HepG2 (cell line): ENCODE data around the gene CACNA1D. TPM values are rescaled to one million over a fixed set of nuclear protein-coding genes. Genes with fewer than 3 reads are reported as not detected.

Experiments
- ARID3A ChIP-seq: IDR thresholded peaks from 2 replicates; pipeline ENCODE4 v1.6.1; 2012; ENCODE audit warnings: low read depth, low read length, improper control_type of control experiment
- ELK4 ChIP-seq: sonication (generic); formaldehyde crosslinking; IDR thresholded peaks from 2 replicates; pipeline ENCODE4 v1.9.0; 2021; ENCODE audit warnings: missing genetic modification reagents, borderline replicate concordance
- ERF ChIP-seq: IDR thresholded peaks from 2 replicates; pipeline ENCODE4 v1.6.1; 2018; ENCODE audit warnings: missing biosample characterization, missing genetic modification reagents
- HDAC1 ChIP-seq: sonication (generic); formaldehyde crosslinking; IDR thresholded peaks from 2 replicates; pipeline ENCODE4 v1.5.1; 2020; ENCODE audit warnings: mild to moderate bottlenecking, missing genetic modification reagents
- HNF1B ChIP-seq: sonication (generic); formaldehyde crosslinking; IDR thresholded peaks from 2 replicates; pipeline ENCODE4 v1.5.1; 2020; ENCODE audit warnings: mild to moderate bottlenecking, moderate library complexity, missing genetic modification reagents
- NR2F6 ChIP-seq, 2 experiments: IDR thresholded peaks; 2 replicates each; pipeline ENCODE4 v1.6.1; 2016; ENCODE audit warnings: antibody characterized with exemption in 1 of 2, mild to moderate bottlenecking in 1 of 2
- PAXIP1 ChIP-seq: sonication (generic); formaldehyde crosslinking; conservative IDR thresholded peaks from 2 replicates; pipeline ENCODE4 v1.4.0; 2020; ENCODE audit warnings: mild to moderate bottlenecking, missing genetic modification reagents, moderate library complexity
- PHF21A ChIP-seq: sonication (generic); formaldehyde crosslinking; IDR thresholded peaks from 2 replicates; pipeline ENCODE4 v1.5.0; 2020; ENCODE audit warnings: mild to moderate bottlenecking, missing genetic modification reagents
- RELA ChIP-seq: sonication (generic); formaldehyde crosslinking; IDR thresholded peaks from 2 replicates; pipeline ENCODE4 v1.4.0; 2020; ENCODE audit warnings: missing genetic modification reagents
- SALL1 ChIP-seq: sonication (generic); formaldehyde crosslinking; IDR thresholded peaks from 2 replicates; pipeline ENCODE4 v1.8.0; 2022; ENCODE audit warnings: mild to moderate bottlenecking, missing genetic modification reagents
- SMC3 ChIP-seq: IDR thresholded peaks from 2 replicates; pipeline ENCODE4 v1.6.1; 2011; ENCODE audit warnings: low read length, improper control_type of control experiment
- SNAPC2 ChIP-seq: sonication (generic); formaldehyde crosslinking; IDR thresholded peaks from 2 replicates; pipeline ENCODE4 v1.8.1; 2022; ENCODE audit warnings: mild to moderate bottlenecking, missing genetic modification reagents
- ZFY ChIP-seq: sonication (generic); formaldehyde crosslinking; IDR thresholded peaks from 2 replicates; pipeline ENCODE4 v1.4.0; 2020; ENCODE audit warnings: missing genetic modification reagents
- ZNF24 ChIP-seq: fragments of 450-650 bp; IDR thresholded peaks from 2 replicates; pipeline ENCODE4 v1.6.1; 2017; ENCODE audit warnings: antibody characterized with exemption, mild to moderate bottlenecking
- polyA plus RNA-seq, 8 experiments: library from polyadenylated mRNA; depleted of rRNA in 3 of 8; stranded (reverse) in 7 of 8; unstranded in 1 of 8; fragments of >200 nt; fragmentation: Illumina TruSeq in 4 of 8; extraction: Trizol in 4 of 8; gene quantifications; 2 replicates each; pipeline versions ENCODE4 v1.2.1 to v1.2.3, GENCODE V29; 2011 to 2016; ENCODE audit warnings: low read depth in 4 of 8, missing spikeins in 1 of 8, mixed read lengths in 1 of 8; ENCODE audit not compliant: insufficient read depth in 1 of 8
- total RNA-seq, 5 experiments: library from RNA; depleted of rRNA; stranded (reverse); fragments of >200 nt; fragmentation: Illumina TruSeq; extraction: Trizol; gene quantifications; 2 replicates each; pipeline ENCODE4 v1.2.3, GENCODE V29; 2016; ENCODE audit warnings: low read depth in 1 of 5
- TF ChIP-seq, protein P1 (sequence below): IDR thresholded peaks from 2 replicates; pipeline ENCODE4 v1.6.1; 2016; ENCODE audit warnings: mild to moderate bottlenecking
- TF ChIP-seq, protein P2 (sequence below): sonication (generic); formaldehyde crosslinking; IDR thresholded peaks from 2 replicates; pipeline ENCODE4 v1.4.0; 2020; ENCODE audit warnings: missing genetic modification reagents, borderline replicate concordance
- TF ChIP-seq, protein P3 (sequence below): sonication (generic); formaldehyde crosslinking; IDR thresholded peaks from 2 replicates; pipeline ENCODE4 v1.5.0; 2020; ENCODE audit warnings: mild to moderate bottlenecking, missing genetic modification reagents, moderate library complexity

The CACNA1D gene
- total and polyA plus RNA-seq, 2 of the 13 experiments (the other 11 are each of a cell fraction or from before 2014, with no cell fraction given), result 0.26 to 0.38 TPM

GRCh38 chr3:53729618-53730017, 235.2 kb downstream of the CACNA1D start (continued):
- TF ChIP-seq ELK4 (no peak), ZNF24 (peak; percentile 93), ERF (peak; percentile 49; the same call in 1 of the 2 replicates), SNAPC2 (CRISPR knock-in tag) (no peak), RELA (CRISPR knock-in tag) (no peak), ZFY (CRISPR knock-in tag) (no peak), HDAC1 (0 out of 2 replicates have a peak, but pooled peaks have one; percentile 16), SALL1 (CRISPR knock-in tag) (peak; percentile 23; the same call in 1 of the 2 replicates), PAXIP1 (CRISPR knock-in tag) (peak; percentile 52), NR2F6 (IDR thresholded peaks at IDR 0.05) (no peak), NR2F6 (CRISPR knock-in tag; IDR thresholded peaks at IDR 0.05) (peak; percentile 42; the same call in 1 of the 2 replicates), HNF1B (0 out of 2 replicates have a peak, but pooled peaks have one; percentile 33), PHF21A (CRISPR knock-in tag) (peak; percentile 59), ARID3A (peak; percentile 61), SMC3 (peak; percentile 49; the same call in 1 of the 2 replicates)
- TF ChIP-seq, protein P1, sequence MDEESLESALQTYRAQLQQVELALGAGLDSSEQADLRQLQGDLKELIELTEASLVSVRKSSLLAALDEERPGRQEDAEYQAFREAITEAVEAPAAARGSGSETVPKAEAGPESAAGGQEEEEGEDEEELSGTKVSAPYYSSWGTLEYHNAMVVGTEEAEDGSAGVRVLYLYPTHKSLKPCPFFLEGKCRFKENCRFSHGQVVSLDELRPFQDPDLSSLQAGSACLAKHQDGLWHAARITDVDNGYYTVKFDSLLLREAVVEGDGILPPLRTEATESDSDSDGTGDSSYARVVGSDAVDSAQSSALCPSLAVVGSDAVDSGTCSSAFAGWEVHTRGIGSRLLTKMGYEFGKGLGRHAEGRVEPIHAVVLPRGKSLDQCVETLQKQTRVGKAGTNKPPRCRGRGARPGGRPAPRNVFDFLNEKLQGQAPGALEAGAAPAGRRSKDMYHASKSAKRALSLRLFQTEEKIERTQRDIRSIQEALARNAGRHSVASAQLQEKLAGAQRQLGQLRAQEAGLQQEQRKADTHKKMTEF (CRISPR knock-in tag), result peak; percentile 34; the same call in 1 of the 2 replicates
- TF ChIP-seq, protein P2, sequence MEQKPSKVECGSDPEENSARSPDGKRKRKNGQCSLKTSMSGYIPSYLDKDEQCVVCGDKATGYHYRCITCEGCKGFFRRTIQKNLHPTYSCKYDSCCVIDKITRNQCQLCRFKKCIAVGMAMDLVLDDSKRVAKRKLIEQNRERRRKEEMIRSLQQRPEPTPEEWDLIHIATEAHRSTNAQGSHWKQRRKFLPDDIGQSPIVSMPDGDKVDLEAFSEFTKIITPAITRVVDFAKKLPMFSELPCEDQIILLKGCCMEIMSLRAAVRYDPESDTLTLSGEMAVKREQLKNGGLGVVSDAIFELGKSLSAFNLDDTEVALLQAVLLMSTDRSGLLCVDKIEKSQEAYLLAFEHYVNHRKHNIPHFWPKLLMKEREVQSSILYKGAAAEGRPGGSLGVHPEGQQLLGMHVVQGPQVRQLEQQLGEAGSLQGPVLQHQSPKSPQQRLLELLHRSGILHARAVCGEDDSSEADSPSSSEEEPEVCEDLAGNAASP (CRISPR knock-in tag), result peak; percentile 29; the same call in 1 of the 2 replicates
- TF ChIP-seq, protein P3, sequence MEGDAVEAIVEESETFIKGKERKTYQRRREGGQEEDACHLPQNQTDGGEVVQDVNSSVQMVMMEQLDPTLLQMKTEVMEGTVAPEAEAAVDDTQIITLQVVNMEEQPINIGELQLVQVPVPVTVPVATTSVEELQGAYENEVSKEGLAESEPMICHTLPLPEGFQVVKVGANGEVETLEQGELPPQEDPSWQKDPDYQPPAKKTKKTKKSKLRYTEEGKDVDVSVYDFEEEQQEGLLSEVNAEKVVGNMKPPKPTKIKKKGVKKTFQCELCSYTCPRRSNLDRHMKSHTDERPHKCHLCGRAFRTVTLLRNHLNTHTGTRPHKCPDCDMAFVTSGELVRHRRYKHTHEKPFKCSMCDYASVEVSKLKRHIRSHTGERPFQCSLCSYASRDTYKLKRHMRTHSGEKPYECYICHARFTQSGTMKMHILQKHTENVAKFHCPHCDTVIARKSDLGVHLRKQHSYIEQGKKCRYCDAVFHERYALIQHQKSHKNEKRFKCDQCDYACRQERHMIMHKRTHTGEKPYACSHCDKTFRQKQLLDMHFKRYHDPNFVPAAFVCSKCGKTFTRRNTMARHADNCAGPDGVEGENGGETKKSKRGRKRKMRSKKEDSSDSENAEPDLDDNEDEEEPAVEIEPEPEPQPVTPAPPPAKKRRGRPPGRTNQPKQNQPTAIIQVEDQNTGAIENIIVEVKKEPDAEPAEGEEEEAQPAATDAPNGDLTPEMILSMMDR (CRISPR knock-in tag), result peak; percentile 74
